GM19025 (cell line): ENCODE results near the gene SCYL2.
"Not testable (repeated sequence)": the region's sequence is repeated elsewhere in the genome, so short reads cannot be mapped to it uniquely, and the experiment has no call there.

ENCODE experiments used
- ATAC-seq: cut with Tn5 transposase; IDR thresholded peaks from one replicate; pipeline ENCODE4 v1.9.1; 2021; ENCODE audit warnings: mild to moderate bottlenecking, low read depth, moderate library complexity; ENCODE audit not compliant: unreplicated experiment

SCYL2 gene

GRCh38 chr12:100258127-100258526 lies 8.8 kb upstream of the SCYL2 start:
- no peak for ATAC-seq

GRCh38 chr12:100263131-100263530 lies 3.8 kb upstream of the SCYL2 start:
- ATAC-seq: no peak

DNA sequence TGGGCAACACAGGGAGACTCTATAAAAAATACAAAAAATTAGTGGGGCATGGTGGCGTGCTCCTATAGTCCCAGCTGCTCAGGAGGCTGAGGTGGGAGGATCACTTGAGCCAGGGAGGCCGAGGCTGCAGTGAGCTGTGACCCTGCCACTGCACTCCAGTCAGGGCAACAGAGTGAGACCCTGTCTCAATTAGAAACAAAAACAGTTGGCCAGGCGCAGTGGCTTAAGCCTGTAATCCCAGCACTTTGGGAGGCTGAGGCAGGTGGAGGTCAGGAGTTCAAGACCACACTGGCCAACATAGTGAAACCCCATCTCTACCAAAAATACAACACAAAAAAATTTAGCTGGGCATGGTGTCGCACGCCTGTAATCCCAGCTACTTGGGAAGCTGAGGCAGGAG lies 1.9 kb upstream of the SCYL2 start:
- not testable (repeated sequence) for ATAC-seq

DNA sequence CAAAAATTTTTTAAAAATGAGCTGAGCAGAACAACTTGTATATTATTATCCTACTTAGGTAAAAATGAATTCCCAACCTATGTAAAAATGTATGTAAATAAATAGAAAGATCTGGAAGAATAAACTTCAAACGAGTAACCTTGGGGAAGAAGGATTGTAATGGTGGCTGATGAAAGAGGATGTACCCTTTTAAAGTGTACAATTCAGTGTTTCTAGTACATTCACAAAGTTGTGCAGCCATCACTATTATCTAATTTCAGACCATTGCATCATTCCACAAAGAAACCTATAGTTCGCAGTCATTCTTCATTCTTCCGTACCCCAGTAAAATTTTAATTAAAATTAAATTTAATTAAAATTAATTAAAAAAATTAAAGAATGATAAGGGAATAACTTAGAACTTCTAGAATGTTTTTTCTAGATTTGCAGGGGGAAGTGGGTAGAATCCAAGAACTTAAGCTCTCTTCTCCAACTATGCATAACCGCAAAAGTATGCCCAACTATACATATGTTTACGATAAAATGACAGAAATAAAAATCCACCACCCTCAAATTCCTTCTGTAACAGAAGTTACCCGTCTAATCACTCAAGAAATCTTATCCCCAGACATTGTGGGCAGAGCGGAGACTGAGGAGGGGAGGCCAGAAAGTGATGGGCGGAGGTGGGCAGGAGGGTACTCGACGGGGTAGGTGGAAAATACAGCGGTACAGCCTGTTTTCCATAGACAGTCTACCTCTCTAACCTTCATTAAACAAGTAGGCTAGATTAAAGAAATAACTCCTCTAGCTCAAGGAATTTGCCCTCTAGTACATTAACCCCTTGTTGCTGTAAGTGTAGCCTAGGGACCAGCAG lies 1.0 kb upstream of the SCYL2 start:
- ATAC-seq: peak; percentile 9

- ATAC-seq: peak; percentile 79
Measured at GRCh38 chr12:100266585-100266834, 467 bp upstream of the SCYL2 start.

GRCh38 chr12:100267603-100268281 lies 765 bp downstream of the SCYL2 start:
- peak; percentile 11 for ATAC-seq

GRCh38 chr12:100268835-100269564 lies 2.0 kb downstream of the SCYL2 start:
- no peak for ATAC-seq

GRCh38 chr12:100273782-100274181 lies 6.8 kb downstream of the SCYL2 start:
- no peak for ATAC-seq

DNA sequence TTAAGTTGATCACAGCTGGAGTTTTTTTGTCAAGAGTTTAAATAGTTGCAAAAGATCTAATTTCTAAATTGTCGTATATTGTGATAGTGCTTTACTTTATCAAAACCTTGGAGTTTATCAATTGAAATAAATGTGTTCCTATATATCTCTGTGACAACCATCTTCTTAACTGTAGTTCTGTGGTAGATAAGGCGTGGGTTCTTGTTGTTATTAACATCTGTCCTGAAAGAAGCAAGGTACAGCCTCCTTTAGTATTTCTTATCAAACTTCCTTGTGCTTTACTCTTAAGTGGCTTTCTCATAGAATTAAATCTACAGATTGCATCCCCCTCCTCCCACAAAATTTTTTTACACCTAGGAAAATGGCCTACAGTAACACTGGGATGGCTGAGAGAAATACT lies 7.3 kb downstream of the SCYL2 start:
- no peak for ATAC-seq

DNA sequence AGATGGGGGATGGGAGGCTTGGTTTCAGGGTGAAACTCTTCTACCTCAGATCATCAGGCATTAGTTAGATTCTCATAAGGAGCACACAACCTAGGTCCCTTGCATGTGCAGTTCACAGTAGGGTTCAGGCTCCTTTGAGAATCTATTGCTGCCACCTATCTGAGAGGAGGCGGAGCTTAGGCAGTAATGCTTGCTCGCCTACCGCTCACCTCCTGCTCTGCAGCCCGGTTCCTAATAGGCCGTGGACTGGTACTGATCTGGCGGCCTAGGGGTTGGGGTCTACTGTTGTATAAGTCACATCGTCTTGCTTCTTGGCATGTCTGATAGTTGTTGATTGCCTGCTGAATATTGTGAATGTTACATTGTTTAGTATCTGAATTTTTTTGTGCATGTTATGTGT lies 12.2 kb downstream of the SCYL2 start:
- ATAC-seq: no peak

DNA sequence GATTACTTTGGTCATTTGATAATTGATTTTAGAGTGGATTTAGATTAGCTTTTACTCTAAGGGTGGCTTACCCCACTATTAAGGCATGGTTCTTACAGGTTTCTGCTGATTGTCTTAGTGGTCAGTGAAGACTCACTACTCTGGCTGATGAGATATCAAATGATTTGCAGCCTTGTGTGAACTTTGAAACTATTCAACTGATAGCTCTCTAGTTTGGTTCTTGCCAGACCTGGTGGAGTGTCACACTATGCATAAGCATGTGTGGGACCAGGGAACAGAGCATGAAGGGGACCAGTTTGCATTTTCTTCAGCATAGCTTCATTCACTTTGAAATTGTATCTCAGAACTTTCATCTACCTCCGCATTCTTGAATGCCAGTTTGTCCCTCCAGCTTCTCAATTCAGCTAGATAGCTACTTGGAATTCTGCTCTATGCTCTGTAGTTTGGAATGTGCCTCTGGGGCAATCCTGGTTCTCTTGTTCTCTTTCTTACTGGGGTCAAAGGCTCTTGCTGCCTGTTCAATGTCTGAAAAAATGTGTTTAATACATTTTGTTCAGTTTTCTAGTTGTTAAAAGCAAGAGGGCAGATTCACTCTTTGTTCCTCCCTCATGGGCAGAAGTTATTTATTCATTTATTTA lies 12.7 kb downstream of the SCYL2 start:
- ATAC-seq: no peak

GRCh38 chr12:100284556-100284955 lies 17.6 kb downstream of the SCYL2 start:
- not testable (repeated sequence) for ATAC-seq

- ATAC-seq: no peak
Measured at GRCh38 chr12:100289038-100289437, 22.1 kb downstream of the SCYL2 start.

DNA sequence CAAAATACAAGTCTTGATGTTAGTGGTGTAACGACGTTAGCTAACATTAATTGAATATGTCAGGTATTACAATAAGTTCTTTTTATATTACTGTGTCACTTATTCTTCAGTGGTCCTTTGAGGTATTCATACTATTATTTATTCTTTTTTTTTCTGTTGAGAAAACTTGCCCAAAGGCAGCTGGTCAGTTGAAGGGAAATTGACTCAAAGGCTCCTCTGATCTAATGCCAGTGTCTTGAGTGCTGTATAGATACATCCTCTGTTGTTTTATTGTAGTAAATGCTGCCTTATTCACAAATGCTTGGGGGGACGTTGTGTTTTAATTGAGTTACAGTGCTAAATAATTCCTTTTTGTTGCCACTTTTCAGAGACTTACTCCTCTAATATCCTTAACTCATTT lies 23.0 kb downstream of the SCYL2 start:
- ATAC-seq: no peak

DNA sequence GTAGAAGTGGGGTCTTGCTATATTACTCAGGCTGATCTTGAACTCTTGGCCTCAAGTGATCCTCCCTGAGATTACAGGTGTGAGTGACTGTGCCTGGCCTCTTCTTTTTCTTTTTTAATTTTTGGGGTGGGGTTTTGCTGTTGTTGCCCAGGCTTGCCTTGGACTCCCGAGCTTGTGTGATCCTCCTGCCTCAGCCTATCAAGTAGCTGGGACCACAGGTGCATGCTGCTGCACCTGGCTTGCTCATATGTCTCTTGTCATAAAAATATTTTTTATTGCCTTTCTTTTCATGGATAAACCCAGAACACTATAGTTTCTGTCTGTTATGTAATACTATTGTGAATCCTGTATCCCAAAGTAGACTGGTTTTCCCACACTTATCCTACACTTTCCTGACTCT lies 26.0 kb downstream of the SCYL2 start:
- ATAC-seq: no peak

GRCh38 chr12:100294366-100294765 lies 27.4 kb downstream of the SCYL2 start:
- ATAC-seq: not testable (repeated sequence)

DNA sequence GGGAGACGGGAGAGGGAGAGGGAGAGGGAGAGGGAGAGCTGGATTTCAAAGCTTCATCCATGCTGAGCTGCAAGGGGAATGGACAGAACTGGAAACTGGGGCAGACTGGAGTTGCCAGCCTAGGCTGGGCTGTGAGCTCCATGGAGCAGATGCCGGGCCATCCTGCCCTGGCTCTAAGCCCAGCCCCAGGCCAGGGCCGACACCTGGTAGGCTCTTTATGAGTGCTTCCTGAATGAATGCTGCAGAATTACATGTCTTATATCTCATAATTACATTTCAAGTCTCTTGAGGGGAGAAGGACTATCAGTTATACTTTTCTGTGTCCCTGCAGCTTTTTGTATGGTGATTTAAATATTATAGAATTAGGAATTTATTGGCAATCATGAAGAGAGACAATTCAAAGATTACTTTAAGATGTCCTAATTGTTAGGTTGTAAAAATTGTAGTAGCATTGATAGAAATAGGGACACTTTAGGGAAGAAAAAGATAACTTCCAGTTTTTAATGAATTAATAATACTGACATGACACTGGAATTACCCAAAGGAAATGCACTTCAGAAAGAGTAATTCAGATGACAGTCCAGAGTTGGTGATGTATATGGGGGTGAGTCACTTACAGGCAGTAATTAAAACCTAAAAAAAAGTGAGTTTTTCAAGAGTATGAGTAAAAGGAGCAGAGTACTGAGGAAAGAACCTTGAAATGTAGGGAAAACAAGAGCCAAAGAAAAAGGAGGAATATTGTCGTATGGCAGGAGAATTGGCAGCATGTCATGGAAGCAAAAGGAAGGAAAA lies 29.0 kb downstream of the SCYL2 start:
- ATAC-seq: no peak

- no peak for ATAC-seq
Measured at GRCh38 chr12:100302081-100302480, 35.1 kb downstream of the SCYL2 start.

GRCh38 chr12:100303831-100304230 lies 36.9 kb downstream of the SCYL2 start:
- ATAC-seq: no peak

- ATAC-seq: not testable (repeated sequence)
Measured at GRCh38 chr12:100304334-100304733, 37.4 kb downstream of the SCYL2 start.
